Stimulated activated CD8-positive, alpha-beta memory T cell treated with anti-CD3 and anti-CD28 coated beads, Interleukin-7, amount 100 ng/mL, for 48 hours (primary cell): Measurements from ENCODE around the gene ATXN1.
"Not testable (repeated sequence)": the region's sequence is repeated elsewhere in the genome, so short reads cannot be mapped to it uniquely, and the experiment has no call there.

Experiments
- DNase-seq, 2 donors: peaks; one replicate each; pipeline ENCODE4 v3.0.0-alpha.2; 2020; ENCODE audit warnings: low read depth in 1 of 2; ENCODE audit errors: extremely low read depth in 1 of 2

The ATXN1 gene

DNA sequence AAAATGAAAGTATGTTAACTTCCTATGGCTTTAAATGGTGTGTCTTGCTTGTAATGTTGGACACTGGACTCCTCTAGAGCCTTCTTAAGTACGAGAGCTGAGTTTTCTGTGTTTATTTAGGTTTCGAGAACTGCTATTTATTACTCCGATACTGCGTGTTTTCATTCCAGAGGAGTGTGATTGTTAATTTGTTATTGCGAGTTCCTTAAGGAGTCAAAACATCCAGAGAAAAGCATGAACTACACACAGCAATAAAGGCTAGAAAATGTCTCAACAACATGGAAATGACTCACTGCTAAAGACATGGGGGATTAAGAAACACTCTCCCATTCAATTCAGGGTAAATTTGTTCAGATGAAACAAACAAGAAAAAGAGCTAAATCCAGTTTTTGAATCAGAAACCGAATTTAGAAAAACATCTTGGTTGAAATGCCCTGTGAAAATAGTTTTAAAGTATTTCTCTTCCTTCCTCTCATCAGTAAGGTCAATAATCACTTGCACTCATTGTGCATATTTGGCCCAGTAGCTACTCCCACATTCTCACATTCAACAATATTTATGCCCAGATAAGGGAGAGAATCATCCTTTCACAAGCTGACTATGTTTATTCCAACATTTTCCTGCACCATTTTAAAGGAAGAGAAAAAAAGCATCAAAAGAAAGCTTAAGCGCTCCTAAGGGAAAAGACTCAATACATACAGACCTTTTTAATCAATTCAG, 36.0 kb downstream of the ATXN1 start:
- DNase-seq: no peak

DNA sequence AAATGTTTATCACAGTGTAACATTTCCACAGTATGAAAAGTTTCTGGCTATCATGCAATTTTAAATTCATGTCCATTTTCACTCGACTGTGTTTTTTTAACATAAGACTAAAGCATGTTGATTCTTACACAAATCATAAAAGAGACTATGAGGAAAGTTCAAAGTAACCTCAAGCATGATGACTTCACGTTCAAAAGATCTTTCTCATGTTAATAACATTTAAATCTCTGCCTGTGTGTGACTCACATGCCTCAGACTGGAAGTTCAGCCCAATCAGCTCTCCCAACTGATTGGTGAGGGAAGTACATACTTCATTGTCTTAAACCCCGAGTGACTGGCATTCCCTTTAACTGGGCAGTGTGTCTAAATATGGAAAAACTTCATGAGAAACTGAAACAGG, 37.4 kb downstream of the ATXN1 start:
- no peak for DNase-seq

DNA sequence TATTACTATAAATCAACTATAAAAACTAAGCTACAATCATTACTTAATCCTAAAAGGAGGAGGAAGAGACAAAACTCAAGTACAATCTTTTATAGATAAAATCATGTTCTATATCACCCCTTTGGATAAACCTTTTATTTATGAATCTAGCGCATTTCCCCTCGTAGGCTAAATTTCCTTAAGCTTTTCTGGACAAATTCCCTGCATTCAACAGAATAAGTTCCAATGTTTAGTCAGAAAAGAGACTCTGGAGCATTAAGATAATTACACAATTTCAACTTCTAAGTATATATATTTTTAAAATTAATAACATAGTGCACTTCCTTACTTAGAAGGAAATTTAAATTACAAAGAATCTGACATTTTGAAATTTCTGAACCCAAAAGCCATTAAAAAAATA, 37.9 kb downstream of the ATXN1 start:
- no peak for DNase-seq

- no peak for DNase-seq
Measured at GRCh38 chr6:16722630-16723029, 38.6 kb downstream of the ATXN1 start.

GRCh38 chr6:16721977-16722376, 39.3 kb downstream of the ATXN1 start:
- no peak for DNase-seq

DNA sequence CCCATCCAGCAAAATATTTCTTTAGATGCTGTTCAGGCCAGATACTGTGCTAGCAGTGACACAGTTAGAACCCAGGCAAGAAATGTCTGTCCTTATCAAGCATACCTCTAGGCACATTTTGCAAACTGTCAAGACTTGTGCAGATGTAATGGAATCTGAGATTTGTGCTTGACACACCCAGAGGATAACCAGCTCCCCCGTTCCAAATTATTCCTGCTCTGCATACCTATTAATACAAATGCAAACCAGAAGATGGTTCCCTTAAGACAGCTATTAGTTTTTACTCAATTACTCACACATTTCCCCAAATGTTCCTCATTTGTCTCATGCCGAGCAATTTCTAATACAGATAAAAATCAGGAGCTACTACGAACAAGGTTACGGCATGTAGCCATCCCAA, 40.4 kb downstream of the ATXN1 start:
- no peak for DNase-seq

GRCh38 chr6:16719488-16719887, 41.8 kb downstream of the ATXN1 start:
- no peak for DNase-seq

DNA sequence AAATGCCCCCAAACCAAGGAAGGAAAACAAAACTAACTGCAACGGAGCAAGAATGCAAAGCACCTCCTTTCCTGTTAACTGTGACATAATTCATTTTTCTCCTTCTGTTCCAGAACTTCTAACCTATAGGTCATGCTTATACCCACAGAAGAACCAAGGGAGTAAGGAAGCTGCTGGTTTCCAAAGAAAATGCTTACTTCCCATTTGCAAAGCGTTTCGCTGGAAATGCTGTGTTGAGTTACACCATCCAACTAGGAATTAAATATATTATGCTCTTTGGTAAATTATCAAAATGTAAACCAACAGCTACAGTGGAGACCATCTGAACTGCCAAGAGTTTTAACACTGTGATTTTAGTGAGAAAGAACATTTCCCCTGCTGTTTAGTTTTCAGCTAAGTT, 42.9 kb downstream of the ATXN1 start:
- DNase-seq: no peak

DNA sequence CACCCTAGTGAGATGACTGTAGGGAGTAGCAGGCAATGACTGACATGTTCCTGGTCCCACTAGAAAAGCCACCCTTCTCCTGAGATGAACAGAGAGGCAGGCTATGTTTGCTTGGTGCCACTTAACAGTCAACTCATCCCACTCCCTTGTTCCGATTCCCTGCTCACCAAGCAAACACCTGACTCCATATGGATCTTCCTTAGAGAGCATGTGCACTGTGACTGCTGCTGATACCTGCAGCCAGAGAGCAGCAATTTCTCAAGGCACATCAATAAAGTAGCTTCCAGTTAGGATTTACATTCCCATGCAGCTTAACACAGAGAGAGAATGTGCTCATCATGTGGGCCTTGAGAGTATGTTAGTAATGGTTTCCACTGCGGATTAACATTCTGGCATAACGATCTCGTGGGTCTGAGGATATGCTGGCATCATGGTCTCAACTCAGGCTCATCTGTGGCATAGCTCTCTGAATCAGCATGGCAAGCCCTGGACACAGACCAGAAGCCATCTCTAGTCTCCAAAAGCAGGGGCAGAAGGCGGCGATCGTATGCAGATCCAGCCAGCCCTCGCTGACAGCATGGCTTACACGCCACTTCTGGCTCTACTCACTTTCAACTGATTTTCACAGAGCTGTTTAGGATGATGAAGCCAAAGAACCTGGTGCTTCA, 43.9 kb downstream of the ATXN1 start:
- DNase-seq: no peak

GRCh38 chr6:16716321-16716858, 44.9 kb downstream of the ATXN1 start:
- DNase-seq: no peak

- DNase-seq: no peak
Measured at GRCh38 chr6:16713597-16713996, 47.7 kb downstream of the ATXN1 start.

DNA sequence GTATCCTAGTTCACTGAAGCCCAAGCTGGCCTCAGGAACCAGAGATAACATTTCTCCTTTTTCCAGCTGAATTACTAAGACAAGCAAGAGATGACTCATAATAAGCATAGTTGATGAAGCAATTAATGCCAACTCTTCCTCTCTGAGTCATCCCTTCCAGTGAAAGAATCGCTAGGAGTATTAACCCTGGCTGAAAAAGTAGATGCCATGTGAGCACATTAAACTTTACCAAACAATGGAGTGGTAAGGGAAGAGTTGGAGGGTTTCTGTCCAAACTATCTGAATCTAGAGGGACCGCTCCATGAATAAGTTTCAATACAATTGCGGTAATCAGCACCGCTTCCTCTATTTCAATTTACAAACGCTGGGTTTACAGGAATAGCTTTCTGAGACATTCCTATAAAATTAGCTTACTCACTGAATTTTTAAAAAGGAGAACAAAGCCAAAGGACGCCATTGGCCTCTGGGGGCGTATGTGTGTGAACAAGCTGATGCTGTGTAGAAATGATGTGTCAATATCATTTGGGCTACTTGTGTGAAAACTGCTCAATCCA, 48.3 kb downstream of the ATXN1 start:
- no peak for DNase-seq

DNA sequence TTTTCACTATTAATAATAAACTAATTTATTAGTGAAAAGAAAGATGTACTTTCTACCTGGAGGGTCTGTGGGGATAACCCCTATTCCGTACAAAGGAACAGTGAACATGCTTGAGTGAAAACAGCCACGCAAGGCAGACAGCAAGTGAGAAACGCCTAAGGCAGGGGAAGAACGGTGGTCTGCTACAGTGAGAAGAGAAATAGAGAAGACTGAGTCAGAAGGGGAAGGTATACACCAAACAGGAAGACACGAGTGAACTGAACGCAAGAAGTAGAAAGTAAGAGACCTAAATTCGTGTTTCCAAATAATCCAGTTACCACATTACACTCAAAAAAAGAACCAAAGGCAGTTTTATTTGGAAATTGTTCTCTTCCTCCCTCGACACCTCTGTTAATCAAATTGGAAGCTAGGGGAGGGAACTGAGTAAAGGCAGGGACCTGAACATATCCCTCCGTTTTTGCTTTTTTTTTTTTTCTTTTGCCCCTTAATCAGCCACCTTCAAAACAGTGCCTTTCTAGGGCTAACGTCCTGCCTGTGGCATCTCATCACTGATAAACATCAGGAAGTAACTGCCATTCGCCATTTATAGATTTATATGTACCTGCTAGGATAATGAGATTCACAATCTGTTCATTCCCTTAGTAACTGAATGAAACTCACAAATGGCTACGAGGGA, 48.9 kb downstream of the ATXN1 start:
- no peak for DNase-seq

GRCh38 chr6:16711546-16712254, 49.6 kb downstream of the ATXN1 start:
- no peak for DNase-seq

GRCh38 chr6:16706911-16707783, 54.1 kb downstream of the ATXN1 start:
- no peak for DNase-seq

GRCh38 chr6:16706491-16706890, 54.8 kb downstream of the ATXN1 start:
- not testable (repeated sequence) for DNase-seq

DNA sequence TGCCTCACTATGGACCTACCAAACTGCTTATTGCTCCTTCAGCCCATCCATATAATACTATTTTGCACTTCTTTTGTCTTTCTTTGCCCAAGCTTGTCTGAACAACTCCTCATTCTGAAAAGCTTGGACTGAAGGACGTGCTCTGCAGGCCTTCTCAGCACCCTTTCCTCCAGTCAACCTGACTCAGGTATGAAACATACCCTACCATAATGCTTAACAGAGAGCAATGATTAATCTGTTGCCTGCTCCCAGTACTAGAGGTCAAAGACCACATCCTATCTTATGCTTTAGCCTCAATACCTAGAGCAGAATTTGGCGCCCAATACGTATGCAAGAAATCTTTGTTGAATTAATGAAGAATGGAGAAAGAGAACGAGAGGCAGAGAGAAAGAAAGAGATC, 55.2 kb downstream of the ATXN1 start:
- DNase-seq: no peak

- no peak for DNase-seq
Measured at GRCh38 chr6:16705081-16705993, 55.9 kb downstream of the ATXN1 start.
